NCI-H2029 treated with DMSO at 0.1 percent for 48 hours (cell line): ENCODE data around the gene ABCB6.

Experiments used
- DNase-seq: peaks from one replicate; lab custom pipeline; 2025; lab: John Stamatoyannopoulos, UW

ABCB6 gene

GRCh38 chr2:219168932-219169331, 49.8 kb downstream of the ABCB6 start:
- no peak for DNase-seq

- DNase-seq, result no peak
Measured at GRCh38 chr2:219168526-219168925, 50.2 kb downstream of the ABCB6 start.

- DNase-seq, result no peak
Measured at GRCh38 chr2:219167997-219168396, 50.8 kb downstream of the ABCB6 start.

GRCh38 chr2:219165058-219165911, 53.5 kb downstream of the ABCB6 start:
- DNase-seq, result no peak

- no peak for DNase-seq
Measured at GRCh38 chr2:219163156-219163555, 55.6 kb downstream of the ABCB6 start.

- DNase-seq, result no peak
Measured at GRCh38 chr2:219161097-219161496, 57.7 kb downstream of the ABCB6 start.

- peak; percentile 77 for DNase-seq
Measured at GRCh38 chr2:219160186-219161017, 58.4 kb downstream of the ABCB6 start, which contains the start of gene NHEJ1. NHEJ1 (minus strand) TSS chr2:219160815; CDS start chr2:219158362, 2,453 bp downstream.
